GM18526 (cell line): ENCODE measurements around the gene UTF1.

Experiments
- POLR2A ChIP-seq: IDR thresholded peaks from 3 replicates; pipeline ENCODE4 v1.6.1; 2011; ENCODE audit not compliant: insufficient read length; ENCODE audit errors: extremely low read depth

Gene UTF1

DNA sequence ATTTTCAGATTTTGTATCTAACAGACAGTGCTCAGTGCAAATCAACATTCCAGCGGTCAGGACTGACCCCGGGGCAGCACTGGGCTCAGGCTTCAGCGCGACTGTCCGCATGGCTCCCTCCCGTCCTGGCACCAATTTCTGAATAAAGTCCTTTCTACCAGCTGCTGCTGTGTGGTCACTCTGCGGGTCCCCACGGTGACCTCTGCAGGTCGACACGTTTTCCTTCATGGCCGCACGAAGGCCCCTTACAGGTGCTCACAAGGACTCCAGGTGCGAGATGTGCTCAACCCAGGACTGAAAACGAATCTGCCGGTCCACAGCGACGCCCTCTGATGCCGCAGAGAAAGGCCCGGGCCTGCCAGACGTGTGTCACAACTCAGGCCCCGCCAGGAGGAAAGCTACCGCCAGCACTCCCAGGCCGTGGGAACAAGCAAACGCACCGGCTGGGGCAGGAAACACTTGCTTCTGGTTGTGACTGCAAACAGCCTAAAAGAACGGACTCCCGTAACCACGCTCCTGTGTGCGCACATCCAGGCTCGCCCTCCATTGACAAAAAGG lies 3.7 kb upstream of the UTF1 start:
- no peak for TF ChIP-seq POLR2A

DNA sequence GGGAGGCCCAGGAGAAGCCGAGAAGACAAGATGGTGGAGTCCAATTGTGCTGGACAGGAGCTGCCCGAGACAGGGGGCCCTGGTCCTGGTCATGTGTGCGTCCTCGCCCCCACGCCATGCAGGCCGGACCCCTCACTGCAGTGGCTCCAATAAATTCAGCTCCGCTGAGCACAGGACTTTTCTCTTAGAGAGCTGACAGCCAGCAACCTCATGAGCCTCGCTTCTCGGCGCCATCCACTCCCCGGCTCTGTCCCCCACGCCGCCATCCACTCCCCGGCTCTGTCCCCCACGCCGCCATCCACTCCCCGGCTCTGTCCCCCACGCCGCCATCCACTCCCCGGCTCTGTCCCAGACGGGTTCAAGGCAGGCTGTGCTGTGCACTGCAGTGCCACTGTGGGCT lies 2.8 kb upstream of the UTF1 start:
- no peak for TF ChIP-seq POLR2A

DNA sequence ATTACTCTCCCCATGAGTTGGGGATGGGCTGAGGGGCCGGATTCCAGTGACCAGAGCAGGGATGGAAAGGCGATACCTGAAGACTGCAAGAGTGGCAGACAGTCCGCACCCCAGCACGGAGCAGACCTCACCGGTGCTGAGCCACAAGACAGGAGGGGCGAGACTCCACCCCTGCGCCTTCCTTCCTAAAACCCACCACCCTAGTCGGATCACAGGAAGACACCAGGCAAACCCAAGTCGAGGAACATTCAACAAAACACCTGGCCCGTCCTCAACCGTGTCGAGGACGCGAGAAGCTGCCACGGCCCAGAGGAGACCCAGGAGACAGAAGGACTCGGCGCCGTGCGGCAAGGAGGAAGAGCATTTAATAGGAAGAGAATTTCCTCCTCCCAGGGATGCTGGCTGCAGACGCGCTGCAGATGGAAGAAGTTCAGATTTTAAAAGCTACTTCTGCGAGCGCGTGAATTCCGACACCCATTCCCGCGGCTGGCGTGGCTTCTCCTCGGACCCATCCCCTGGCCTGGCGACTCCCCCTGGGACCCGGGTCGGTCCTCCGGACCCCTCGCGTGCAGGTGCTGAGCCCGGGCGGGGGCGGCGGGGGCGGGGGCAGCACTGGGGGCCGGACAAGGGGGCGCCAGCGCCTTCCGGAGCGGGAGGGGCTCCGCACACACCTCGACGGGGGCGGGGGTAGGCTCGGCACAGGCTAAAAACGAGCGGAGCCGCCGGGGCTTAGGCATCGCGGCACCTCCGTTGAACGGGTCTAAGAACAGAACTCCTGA lies 563 bp upstream of the UTF1 start:
- no peak for TF ChIP-seq POLR2A

DNA sequence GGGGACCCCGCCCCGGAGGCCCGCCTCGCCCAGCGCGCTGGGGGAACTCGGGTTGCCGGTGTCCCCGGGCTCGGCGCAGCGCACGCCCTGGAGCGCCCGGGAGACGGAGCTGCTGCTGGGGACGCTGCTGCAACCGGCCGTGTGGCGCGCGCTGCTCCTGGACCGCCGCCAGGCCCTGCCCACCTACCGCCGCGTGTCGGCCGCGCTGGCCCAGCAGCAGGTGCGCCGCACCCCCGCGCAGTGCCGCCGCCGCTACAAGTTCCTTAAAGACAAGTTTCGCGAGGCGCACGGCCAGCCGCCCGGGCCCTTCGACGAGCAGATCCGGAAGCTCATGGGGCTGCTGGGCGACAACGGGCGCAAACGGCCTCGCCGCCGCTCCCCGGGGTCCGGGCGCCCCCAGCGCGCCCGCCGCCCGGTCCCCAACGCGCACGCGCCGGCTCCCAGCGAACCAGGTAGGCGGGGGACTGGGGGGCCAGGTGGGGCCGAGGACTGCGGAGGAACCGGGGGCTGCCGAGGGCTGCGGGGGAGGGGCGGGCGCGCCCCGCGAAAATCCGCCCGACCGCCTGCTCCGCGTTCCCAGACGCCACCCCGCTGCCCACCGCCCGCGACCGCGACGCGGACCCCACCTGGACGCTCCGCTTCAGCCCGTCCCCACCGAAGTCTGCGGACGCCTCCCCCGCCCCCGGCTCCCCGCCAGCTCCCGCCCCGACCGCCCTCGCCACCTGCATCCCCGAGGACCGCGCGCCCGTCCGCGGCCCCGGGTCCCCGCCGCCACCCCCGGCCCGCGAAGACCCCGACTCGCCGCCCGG lies 574 bp downstream of the UTF1 start:
- no peak for TF ChIP-seq POLR2A

DNA sequence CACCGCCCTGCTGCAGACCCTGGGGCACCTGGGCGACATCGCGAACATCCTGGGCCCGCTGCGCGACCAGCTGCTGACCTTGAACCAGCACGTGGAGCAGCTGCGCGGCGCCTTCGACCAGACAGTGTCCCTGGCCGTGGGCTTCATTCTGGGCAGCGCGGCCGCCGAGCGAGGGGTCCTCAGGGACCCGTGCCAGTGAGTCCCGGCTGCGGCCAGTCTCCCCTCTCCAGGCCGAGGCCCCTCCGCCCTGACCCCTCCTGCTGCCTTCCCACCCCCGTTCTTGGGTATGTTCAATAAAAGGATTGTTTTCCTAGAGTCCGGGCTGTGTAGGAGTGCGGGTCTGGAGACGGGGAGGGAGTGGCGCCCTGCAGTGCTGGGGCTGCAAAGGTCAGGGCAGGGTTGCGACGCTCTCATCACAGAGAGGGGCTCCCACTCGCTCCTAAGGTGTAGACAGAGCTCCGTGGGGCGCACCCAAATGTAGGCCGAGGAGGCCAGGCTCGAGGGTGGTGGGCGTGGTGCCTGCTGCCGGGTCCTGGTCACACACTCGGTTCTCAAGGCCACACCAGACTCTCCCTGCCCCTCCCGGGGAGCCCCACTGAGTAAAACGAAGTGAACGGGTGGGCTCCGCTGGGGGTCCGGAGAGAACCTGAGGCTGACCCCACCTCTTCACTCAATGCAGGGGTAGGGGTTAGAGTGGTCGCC lies 1.4 kb downstream of the UTF1 start:
- TF ChIP-seq POLR2A, result no peak

DNA sequence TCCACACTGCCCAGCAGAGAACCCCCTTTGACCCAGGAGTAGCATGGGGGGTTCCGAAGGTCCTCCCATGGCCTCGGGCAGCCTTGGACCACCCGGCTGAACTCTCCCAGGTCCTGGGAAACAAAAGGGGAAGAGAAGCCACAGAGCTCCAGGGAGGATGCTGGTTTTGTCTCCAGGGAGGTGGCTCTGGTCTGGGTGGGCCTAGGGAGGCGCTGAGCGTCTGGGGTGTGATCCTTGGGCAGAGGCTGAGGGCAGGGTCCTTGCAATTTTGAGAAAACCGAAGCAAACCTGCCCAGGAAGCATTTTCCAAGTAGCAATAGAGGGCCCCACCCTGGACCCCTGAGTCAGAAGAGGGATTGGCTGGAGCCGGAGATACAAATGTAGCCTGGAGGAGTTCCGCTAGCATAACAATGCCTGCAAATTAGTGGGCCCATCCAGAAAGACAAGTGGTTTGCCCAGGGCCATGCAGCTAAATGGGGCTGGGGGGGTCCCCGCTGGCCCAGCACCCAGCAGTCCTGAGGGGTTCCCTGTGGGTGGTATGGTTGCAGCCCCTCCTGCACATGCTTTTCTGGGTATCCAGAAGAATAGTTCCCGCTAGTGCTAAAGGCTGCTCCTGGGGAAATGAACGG lies 2.0 kb downstream of the UTF1 start:
- TF ChIP-seq POLR2A, result no peak

DNA sequence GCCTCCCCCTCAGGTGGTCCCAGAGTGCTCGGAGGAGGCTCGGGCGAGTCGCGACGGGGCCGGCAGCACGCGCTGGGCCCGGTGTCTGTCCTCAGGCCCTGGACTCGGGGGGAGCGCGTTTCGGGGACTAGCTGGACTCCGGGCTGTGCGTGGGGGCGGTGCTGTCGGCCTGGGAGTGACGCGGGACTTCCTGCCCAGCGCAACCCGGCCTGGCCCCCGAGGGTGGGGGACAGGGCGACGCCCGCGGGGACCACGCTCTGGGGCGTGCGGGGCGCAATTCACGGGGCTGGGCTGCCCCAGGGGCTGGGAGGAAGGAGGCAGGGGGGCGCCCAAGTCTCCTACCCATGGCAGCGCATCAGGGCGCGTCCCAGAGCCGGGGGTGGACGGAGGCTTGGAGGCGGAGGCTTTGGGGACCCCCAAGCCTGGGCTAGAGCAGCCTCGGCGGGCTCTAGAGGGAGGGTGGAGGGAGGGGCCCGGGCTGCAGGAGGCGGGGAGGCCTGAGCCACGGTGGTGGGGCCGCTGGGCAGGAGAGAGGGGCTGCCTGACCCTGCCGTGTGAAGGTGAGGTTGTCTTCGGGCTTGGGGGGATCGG lies 5.3 kb downstream of the UTF1 start:
- TF ChIP-seq POLR2A, result no peak

DNA sequence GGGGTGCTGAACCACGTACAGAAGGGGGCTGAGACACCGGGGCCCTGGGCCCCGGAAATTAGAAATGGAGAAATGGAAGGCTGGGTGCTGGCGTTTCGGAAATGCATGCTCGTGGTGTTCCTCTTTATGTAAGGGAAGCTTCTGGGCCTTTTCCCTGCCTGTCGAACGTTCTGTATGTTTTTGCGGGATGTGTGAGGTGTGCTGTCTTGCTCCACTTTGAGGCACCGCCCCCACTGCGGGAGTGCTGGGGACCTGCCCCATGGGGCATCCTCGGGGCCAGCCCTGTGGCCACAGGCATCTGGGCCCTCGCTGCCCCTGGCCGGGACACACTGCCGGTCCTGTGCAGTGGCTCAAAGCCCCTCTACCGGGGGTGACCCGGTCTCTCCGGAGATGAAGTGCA lies 5.9 kb downstream of the UTF1 start:
- no peak for TF ChIP-seq POLR2A

DNA sequence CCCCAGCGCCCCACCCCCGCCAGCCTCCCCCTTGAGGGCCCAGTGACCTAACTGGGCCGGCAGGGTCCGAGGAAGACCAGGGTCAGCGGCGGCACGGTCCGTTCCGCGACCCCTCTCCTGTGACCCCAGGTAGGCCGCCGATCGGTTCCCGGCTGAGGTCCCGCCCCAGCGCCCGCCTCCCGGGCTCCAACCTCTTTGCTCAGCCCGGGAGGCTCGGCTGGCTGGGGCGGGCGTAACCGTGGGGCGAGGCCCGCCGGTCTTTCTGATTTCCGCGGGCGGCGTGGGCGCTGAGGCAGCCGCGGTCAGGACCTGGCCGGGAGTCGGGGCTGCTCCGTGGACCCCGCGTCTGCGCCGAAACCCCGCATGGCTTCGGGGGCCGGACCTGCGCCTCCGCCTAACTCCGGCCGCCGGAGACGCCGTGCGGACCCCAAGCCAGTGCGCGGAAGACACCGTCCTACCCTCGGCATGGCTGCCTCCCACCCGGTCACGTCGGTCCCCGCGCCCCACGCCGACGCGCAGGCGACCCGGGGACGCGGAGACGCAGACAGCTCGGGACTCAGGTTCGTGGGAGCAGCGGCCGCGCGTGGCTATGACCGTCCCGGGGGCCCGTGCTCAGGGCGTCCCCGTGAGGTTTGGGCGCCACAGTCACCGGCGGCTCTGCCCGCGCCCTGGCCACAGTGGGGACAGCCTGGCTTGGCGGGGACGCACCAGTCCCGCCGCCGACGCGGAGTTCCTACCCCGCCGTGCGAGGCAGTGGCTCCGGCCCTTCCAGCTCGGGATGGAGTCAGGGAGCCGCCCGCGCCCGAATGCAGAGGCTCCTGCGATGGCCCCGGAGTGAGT lies 6.6 kb downstream of the UTF1 start:
- TF ChIP-seq POLR2A, result no peak

DNA sequence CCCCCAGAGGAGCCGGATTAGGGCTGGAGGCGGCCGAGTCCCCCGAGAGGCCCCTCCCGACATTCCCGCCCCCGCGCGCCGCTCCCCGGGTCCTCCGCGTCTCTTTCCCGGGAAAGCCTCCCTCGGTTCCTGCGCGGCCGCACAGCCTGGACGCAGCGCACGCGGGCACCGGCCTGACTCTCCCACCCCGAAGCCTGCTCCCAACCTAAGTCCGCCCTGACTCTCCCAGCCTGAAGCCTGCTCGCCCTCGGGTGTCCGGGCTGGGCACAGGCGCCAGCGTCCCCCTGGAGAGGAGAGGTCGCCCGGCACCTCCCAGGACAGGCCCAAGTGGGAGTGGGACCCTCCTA lies 7.2 kb downstream of the UTF1 start:
- no peak for TF ChIP-seq POLR2A

DNA sequence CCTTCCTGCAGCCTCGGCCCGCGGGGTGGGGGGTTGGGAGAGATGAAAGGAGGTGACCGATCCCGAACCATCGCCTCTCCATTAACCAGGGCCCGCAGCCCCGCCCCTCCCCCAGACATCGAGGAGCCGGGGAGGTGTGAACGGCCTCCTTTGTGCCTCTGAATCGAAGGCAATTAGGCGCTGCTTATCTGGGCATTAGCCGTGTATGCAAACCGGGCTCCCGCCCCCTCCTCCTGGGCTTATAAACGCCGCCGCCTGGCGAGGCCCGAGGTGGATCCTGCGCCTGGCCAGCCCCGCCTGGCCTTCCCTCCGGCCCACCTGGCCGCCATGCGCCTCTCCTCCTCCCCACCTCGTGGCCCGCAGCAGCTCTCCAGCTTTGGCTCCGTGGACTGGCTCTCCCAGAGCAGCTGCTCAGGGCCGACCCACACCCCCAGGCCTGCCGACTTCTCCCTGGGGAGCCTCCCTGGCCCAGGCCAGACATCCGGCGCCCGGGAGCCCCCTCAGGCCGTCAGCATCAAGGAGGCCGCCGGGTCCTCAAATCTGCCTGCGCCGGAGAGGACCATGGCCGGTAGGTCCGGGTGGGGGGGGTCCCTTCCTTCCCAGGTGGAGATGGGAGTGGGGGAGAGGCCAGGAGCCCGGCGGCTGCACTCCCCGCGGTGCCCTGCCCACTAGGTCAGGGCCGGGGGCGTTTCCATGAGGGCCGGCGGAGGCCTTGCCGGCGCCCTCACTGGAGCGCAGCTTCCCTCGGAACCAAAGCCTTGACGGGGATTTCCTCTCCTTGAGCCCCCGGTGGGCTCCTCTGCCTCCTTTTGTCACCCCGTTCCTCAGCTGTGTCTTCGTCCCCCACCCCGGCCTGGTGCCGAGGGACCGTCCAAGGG lies 7.8 kb downstream of the UTF1 start, which contains the start of gene VENTX:
TSS of gene VENTX (plus strand) at position 268 of the 878 bp plus-strand sequence. CDS start at position 328, 60 bp downstream.
- no peak for TF ChIP-seq POLR2A

DNA sequence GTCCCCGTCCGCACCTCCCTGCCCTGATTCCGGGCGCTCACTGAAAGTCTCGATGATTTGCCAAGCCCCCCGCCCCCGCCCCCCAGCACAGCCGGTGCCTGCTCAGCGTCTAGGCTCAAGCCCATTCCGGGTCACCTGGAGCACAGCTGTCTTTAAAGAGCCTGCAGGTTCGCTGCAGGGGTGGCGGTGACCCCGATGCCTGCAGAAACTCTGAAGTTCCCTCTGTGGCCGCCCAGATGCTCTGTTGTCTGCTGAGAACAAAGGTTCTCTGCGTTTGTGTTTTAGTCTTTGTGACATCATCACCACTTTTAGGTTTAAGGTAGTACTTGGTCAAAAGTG lies 8.4 kb downstream of the UTF1 start:
- no peak for TF ChIP-seq POLR2A

DNA sequence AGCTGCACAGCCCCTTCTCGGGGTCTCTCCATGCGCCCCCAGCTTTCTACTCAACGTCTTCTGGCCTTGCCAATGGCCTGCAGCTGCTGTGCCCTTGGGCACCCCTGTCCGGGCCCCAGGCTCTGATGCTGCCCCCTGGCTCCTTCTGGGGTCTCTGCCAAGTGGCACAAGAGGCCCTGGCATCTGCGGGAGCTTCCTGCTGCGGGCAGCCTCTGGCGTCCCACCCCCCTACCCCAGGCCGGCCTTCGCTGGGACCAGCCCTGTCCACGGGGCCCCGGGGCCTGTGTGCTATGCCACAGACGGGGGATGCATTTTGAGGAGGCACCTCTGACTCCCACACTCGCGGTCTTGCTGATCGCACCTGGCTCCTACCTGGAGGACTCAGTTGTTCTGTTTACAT lies 10.0 kb downstream of the UTF1 start:
- TF ChIP-seq POLR2A, result no peak

DNA sequence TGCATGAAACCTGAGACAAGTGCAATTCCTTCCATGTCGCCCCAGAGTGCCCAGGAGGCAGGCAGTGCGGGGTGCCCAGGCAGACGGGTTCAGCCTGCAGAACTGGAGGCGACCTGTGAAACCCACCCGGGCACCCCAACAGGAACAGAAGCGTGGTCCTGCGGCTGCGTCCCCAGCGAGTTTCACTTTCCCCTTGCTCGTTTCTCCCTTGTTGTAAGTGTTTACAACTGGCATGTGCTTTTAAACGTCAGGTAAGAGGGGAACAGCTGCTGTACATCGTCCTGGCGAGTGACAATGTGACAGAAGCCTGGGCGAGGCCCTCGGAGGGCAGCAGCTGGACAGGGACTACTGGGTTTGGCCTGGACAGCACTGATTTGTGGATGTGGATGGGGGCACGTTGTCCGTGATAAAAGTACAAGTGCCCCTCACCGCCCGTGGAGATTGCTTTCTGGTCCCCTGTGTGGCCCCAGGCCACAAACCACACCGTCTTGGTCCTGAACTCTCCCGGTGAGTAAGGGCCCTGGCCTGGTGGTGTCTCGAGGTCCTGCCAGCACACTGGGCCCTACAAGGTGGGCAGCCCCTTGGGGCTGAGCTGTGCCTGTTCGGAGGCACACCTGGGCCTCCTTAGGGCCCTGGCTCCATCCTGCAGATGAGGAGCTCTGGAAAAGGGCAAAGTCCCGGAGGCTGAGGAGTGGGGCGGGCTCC lies 11.6 kb downstream of the UTF1 start:
- no peak for TF ChIP-seq POLR2A
